IMR-90 (cell line): Measurements from ENCODE around the gene TENM4. TPM values are rescaled to one million over a fixed set of nuclear protein-coding genes. Genes with fewer than 3 reads are reported as not detected.

Source experiments
- ATAC-seq: fragments of 200-7000 bp; cut with Tn5 transposase; 2 replicates; pipeline ENCODE4 v1.9.1; 2020; ENCODE audit warnings: low read depth, mild to moderate bottlenecking, moderate library complexity
- BruUV-seq: library from RNA; stranded (reverse); fragments of 400-500 nt; replicated peaks from 2 replicates; lab custom pipeline; 2021; lab: Mats Ljungman, UMichigan
- CTCF ChIA-PET: fragments of 300-600 bp; formaldehyde crosslinking; extraction: SDS; loops from one replicate; lab custom pipeline; 2021; ENCODE audit warnings: antibody characterized with exemption; lab: Yijun Ruan, JAX
- POLR2A ChIA-PET: fragments of 300-600 bp; sonication (Branson Sonifier 250); formaldehyde crosslinking; loops from one replicate; lab custom pipeline; 2022; ENCODE audit warnings: antibody characterized with exemption; ENCODE audit not compliant: unreplicated experiment; lab: Charles Lee
- DNase-seq: peaks from one replicate; pipeline ENCODE4 v3.0.0; 2013
- H2AFZ ChIP-seq: replicated peaks from 2 replicates; pipeline ENCODE3; 2013; ENCODE audit warnings: low read length, mild to moderate bottlenecking; ENCODE audit not compliant: poor library complexity
- H2AK5ac ChIP-seq: 2 replicates; pipeline ENCODE4 v1.6.1; 2013; ENCODE audit warnings: low read depth, low read length, inconsistent platforms
- H2AK9ac ChIP-seq: replicated peaks from 2 replicates; pipeline ENCODE3; 2013; ENCODE audit warnings: mild to moderate bottlenecking, low read depth, low read length, moderate library complexity; ENCODE audit not compliant: poor library complexity
- H2BK120ac ChIP-seq: 2 replicates; pipeline ENCODE4 v1.6.1; 2013; ENCODE audit warnings: low read depth, low read length, inconsistent platforms
- H2BK15ac ChIP-seq: 3 replicates; pipeline ENCODE4 v1.6.1; 2013; ENCODE audit warnings: low read depth, low read length, inconsistent platforms
- H2BK20ac ChIP-seq: 2 replicates; pipeline ENCODE4 v1.6.1; 2013; ENCODE audit warnings: low read depth, mild to moderate bottlenecking, inconsistent platforms, low read length, moderate library complexity
- H2BK5ac ChIP-seq: 2 replicates; pipeline ENCODE4 v1.6.1; 2013; ENCODE audit warnings: mild to moderate bottlenecking, low read depth, low read length, inconsistent platforms; ENCODE audit not compliant: poor library complexity, severe bottlenecking
- H3K14ac ChIP-seq: replicated peaks from 2 replicates; pipeline ENCODE4 v1.6.1; 2013; ENCODE audit warnings: low read depth, low read length, inconsistent platforms
- H3K18ac ChIP-seq: 2 replicates; pipeline ENCODE4 v1.6.1; 2013; ENCODE audit warnings: low read depth, low read length, control low read depth
- H3K23ac ChIP-seq: 2 replicates; pipeline ENCODE4 v1.6.1; 2013; ENCODE audit warnings: low read depth, low read length, inconsistent platforms
- H3K27ac ChIP-seq: 2 replicates; pipeline ENCODE4 v1.5.1; 2013; ENCODE audit warnings: mild to moderate bottlenecking, control low read depth, low read length; ENCODE audit not compliant: insufficient read depth
- H3K27me3 ChIP-seq: 2 replicates; pipeline ENCODE4 v1.6.1; 2013; ENCODE audit warnings: low read length; ENCODE audit not compliant: control insufficient read depth, insufficient read depth
- H3K36me3 ChIP-seq: 2 replicates; pipeline ENCODE4 v1.6.1; 2013; ENCODE audit warnings: low read length, mixed read lengths; ENCODE audit not compliant: control insufficient read depth, insufficient read depth
- H3K4ac ChIP-seq: 2 replicates; pipeline ENCODE4 v1.6.1; 2013; ENCODE audit warnings: low read depth, low read length, inconsistent platforms
- H3K4me1 ChIP-seq: 2 replicates; pipeline ENCODE4 v1.6.1; 2013; ENCODE audit warnings: low read length, mixed read lengths; ENCODE audit not compliant: control insufficient read depth, insufficient read depth
- H3K4me2 ChIP-seq: 2 replicates; pipeline ENCODE4 v1.6.1; 2013; ENCODE audit warnings: low read depth, mild to moderate bottlenecking, control low read depth, low read length, moderate library complexity
- H3K4me3 ChIP-seq: 2 replicates; pipeline ENCODE4 v1.5.1; 2013; ENCODE audit warnings: low read depth, mild to moderate bottlenecking, control low read depth, low read length, moderate library complexity; ENCODE audit not compliant: insufficient read depth
- H3K56ac ChIP-seq: 2 replicates; pipeline ENCODE4 v1.6.1; 2013; ENCODE audit warnings: low read length, inconsistent platforms; ENCODE audit not compliant: insufficient read depth; ENCODE audit errors: extremely low read depth
- H3K79me1 ChIP-seq, 2 experiments: 2 replicates each; pipeline ENCODE4 v1.6.1; 2013; ENCODE audit warnings: low read length in 2 of 2, inconsistent platforms in 1 of 2, low read depth in 1 of 2
- H3K9ac ChIP-seq: 2 replicates; pipeline ENCODE4 v1.6.1; 2013; ENCODE audit warnings: low read depth, low read length, control low read depth
- H3K9me1 ChIP-seq: 2 replicates; pipeline ENCODE4 v1.6.1; 2013; ENCODE audit warnings: low read length, inconsistent platforms; ENCODE audit not compliant: insufficient read depth
- H3K9me3 ChIP-seq: 2 replicates; pipeline ENCODE4 v1.6.1; 2013; ENCODE audit warnings: low read length; ENCODE audit not compliant: control insufficient read depth, insufficient read depth
- H4K20me1 ChIP-seq: 2 replicates; pipeline ENCODE4 v1.6.1; 2013; ENCODE audit warnings: low read length, inconsistent platforms; ENCODE audit not compliant: insufficient read depth
- H4K5ac ChIP-seq: 2 replicates; pipeline ENCODE4 v1.6.1; 2013; ENCODE audit warnings: mild to moderate bottlenecking, low read depth, low read length, control low read depth
- H4K8ac ChIP-seq, 2 experiments: 2 replicates each; pipeline ENCODE4 v1.6.1; 2013; ENCODE audit warnings: low read depth in 2 of 2, low read length in 2 of 2, control low read depth in 1 of 2, inconsistent platforms in 1 of 2
- H4K91ac ChIP-seq: 2 replicates; pipeline ENCODE4 v1.6.1; 2013; ENCODE audit warnings: low read depth, low read length, inconsistent platforms; ENCODE audit not compliant: insufficient read depth
- CEBPB ChIP-seq: IDR thresholded peaks from 2 replicates; pipeline ENCODE4 v1.6.1; 2012; ENCODE audit warnings: low read depth, low read length, improper control_type of control experiment
- MAFK ChIP-seq: IDR thresholded peaks from 2 replicates; pipeline ENCODE4 v1.6.1; 2012; ENCODE audit warnings: low read depth, low read length, improper control_type of control experiment
- NFE2L2 ChIP-seq: fragments of 150-350 bp; IDR thresholded peaks from 2 replicates; pipeline ENCODE4 v1.6.1; 2016; ENCODE audit warnings: low read depth, mild to moderate bottlenecking, low read length
- WGBS, 2 experiments: methylation state at CpG; one replicate each; pipeline versions ENCODE4 v1.1.5 to v1.1.7; 2013; ENCODE audit warnings: missing lambda C conversion rate in 2 of 2; ENCODE audit not compliant: insufficient read length in 1 of 2; ENCODE audit errors: extremely low coverage in 2 of 2; 5-methylcytosine and 5-hydroxymethylcytosine counted together
- dilution Hi-C: fragments of 300-500 bp; cut with HindIII; formaldehyde crosslinking; loops from one replicate; pipeline ENCODE4 v1.14.3; 2018; ENCODE audit warnings: low sequenced_read_pairs; ENCODE audit not compliant: unreplicated experiment
- in situ Hi-C: fragments of 300-500 bp; cut with MboI; formaldehyde crosslinking; loops from 3 replicates; pipeline ENCODE4 v1.14.3; 2019; ENCODE audit warnings: low sequenced_read_pairs, inconsistent platforms, mixed read lengths
- intact Hi-C: fragments of 100-400 bp; cut with micrococcal nuclease; formaldehyde crosslinking; loops from 2 replicates; pipeline ENCODE4 v1.10.0; 2022
- polyA plus RNA-seq, 3 experiments: library from polyadenylated mRNA; depleted of rRNA; stranded (reverse); fragments of >200 nt; gene quantifications; 2 replicates each; pipeline ENCODE4 v1.2.3, GENCODE V29; 2012; ENCODE audit warnings: low replicate concordance in 1 of 3
- total RNA-seq: library from RNA; depleted of rRNA; stranded (reverse); fragments of >200 nt; gene quantifications from 2 replicates; pipeline ENCODE4 v1.2.3, GENCODE V29; 2012

TENM4 gene
- total and polyA plus RNA-seq, 2 of the 4 experiments (the other 2 are of a cell fraction), result 7.4 to 9.0 TPM

GRCh38 chr11:79466411-79466810 is 25.6 kb upstream of the TENM4 start:
- Histone ChIP-seq H4K20me1 (no peaks in the 10 kb centered on the region), H2BK15ac (no peak overlapping the region), H3K27me3 (peaks cover 7% of the 10 kb centered on the region), H3K36me3 (no peaks in the 10 kb centered on the region), H2BK120ac (no peak overlapping the region), H4K91ac (no peak overlapping the region), H3K4me3 (no peak overlapping the region), H2AK5ac (no peak overlapping the region), H2AFZ (no peak overlapping the region), H3K4me1 (peaks cover 1% of the 10 kb centered on the region; the same call in 1 of the 2 replicates), H3K9me3 (no peaks in the 10 kb centered on the region), H3K14ac (no peak overlapping the region), H3K9ac (no peak overlapping the region), H2BK20ac (no peak overlapping the region), H4K8ac (no peak overlapping the region), H3K4ac (no peak overlapping the region), H3K27ac (no peak overlapping the region; the same call in 1 of the 2 replicates), H3K23ac (no peak overlapping the region), H3K18ac (no peak overlapping the region), H3K79me1 (no peaks in the 10 kb centered on the region), H3K9me1 (0 out of 2 replicates have a peak, but pooled peaks cover 5% of the 10 kb centered on the region), H3K56ac (no peak overlapping the region), H2AK9ac (no peak overlapping the region), H4K5ac (no peak overlapping the region), H3K4me2 (no peak overlapping the region), H2BK5ac (no peak overlapping the region)
- ChIA-PET POLR2A (no interaction called here), CTCF (no interaction called here)
- in situ Hi-C loops, result no loop called here
- intact Hi-C loops, result no loop called here
- WGBS, 2 experiments, result no CpG with 5 or more reads among the region's 2 CpGs
- TF ChIP-seq CEBPB (no peak), MAFK (0 out of 2 replicates have a peak, but pooled peaks have one; percentile 21), NFE2L2 (no peak)
- ATAC-seq (peak; percentile 100), DNase-seq (peak; percentile 81)
- BruUV-seq, result no TSS peak
- dilution Hi-C loops, result no loop called here
